Activated T-cell treated with anti-CD3 and anti-CD28 coated beads, Interleukin-2, amount 50 U/mL, for 72 hours (primary cell): ENCODE data around the gene MASP1. TPM values are rescaled to one million over a fixed set of nuclear protein-coding genes. Genes with fewer than 3 reads are reported as not detected.

Experiments used
- total RNA-seq, 2 donors: library from RNA; stranded (reverse); gene quantifications; one replicate each; pipeline ENCODE4 v1.2.3, GENCODE V29; 2022

The MASP1 gene
- total RNA-seq, 2 donors from 2014 or later: not detected

Other genes starting within 250 kb of the MASP1 start
- gene RPL39L, start 152.2 kb downstream of the MASP1 start, total RNA-seq: 10 to 100 TPM; 32.0 to 35.9 TPM
- not detected for gene RTP1, start 94.3 kb downstream of the MASP1 start, total RNA-seq
- 1 to 10 TPM; 2.8 to 3.4 TPM for gene RTP4, start 76.6 kb upstream of the MASP1 start, total RNA-seq